Panc1 (cell line): ENCODE measurements around the gene CKAP5. TPM values are rescaled to one million over a fixed set of nuclear protein-coding genes. Genes with fewer than 3 reads are reported as not detected.
"Not testable (repeated sequence)": the region's sequence is repeated elsewhere in the genome, so short reads cannot be mapped to it uniquely, and the experiment has no call there.

ENCODE experiments used
- ATAC-seq: fragments of 200-7000 bp; cut with Tn5 transposase; 2 replicates; pipeline ENCODE4 v1.9.1; 2020; ENCODE audit warnings: mild to moderate bottlenecking, moderate library complexity
- BruUV-seq: library from RNA; stranded (reverse); fragments of 400-500 nt; replicated peaks from 2 replicates; lab custom pipeline; 2021; lab: Mats Ljungman, UMichigan
- CTCF ChIA-PET: fragments of 300-600 bp; sonication (Branson Sonifier 250); formaldehyde crosslinking; loops from one replicate; lab custom pipeline; 2022; ENCODE audit warnings: antibody characterized with exemption; lab: Charles Lee
- POLR2A ChIA-PET: fragments of 300-600 bp; sonication (Branson Sonifier 250); formaldehyde crosslinking; loops from one replicate; lab custom pipeline; 2022; ENCODE audit warnings: antibody characterized with exemption; lab: Charles Lee
- DNase-seq: peaks from one replicate; pipeline ENCODE4 v3.0.0-alpha.2; 2010; ENCODE audit warnings: low read depth, low spot score
- H3K27ac ChIP-seq: 2 replicates; pipeline ENCODE4 v1.5.1; 2011; ENCODE audit warnings: mild to moderate bottlenecking, low read length, inconsistent platforms
- H3K27me3 ChIP-seq: fragments of 200-500 bp; sonication (Bioruptor generic); 2 replicates; pipeline ENCODE4 v1.6.0; 2014; ENCODE audit warnings: low read length, inconsistent platforms; ENCODE audit not compliant: control insufficient read depth, insufficient read depth
- H3K36me3 ChIP-seq: fragments of 200-500 bp; sonication (Bioruptor generic); 2 replicates; pipeline ENCODE4 v1.5.1; 2014; ENCODE audit warnings: inconsistent platforms, mild to moderate bottlenecking, low read length, moderate library complexity; ENCODE audit not compliant: control insufficient read depth, insufficient read depth
- H3K4me1 ChIP-seq: 2 replicates; pipeline ENCODE4 v1.5.1; 2011; ENCODE audit warnings: inconsistent platforms, mild to moderate bottlenecking, low read length, moderate library complexity; ENCODE audit not compliant: control insufficient read depth, insufficient read depth
- H3K4me3 ChIP-seq, 2 experiments: 2 replicates each; pipeline ENCODE4 v1.5.1; 2011 to 2012; ENCODE audit warnings: low read depth in 2 of 2, low read length in 2 of 2, mild to moderate bottlenecking in 2 of 2, inconsistent platforms in 1 of 2, moderate library complexity in 1 of 2
- H3K9me3 ChIP-seq: fragments of 200-500 bp; sonication (Bioruptor generic); 2 replicates; pipeline ENCODE4 v1.5.1; 2014; ENCODE audit warnings: low read depth, mild to moderate bottlenecking, inconsistent platforms, low read length, moderate library complexity; ENCODE audit not compliant: control insufficient read depth, insufficient read depth
- CTCF ChIP-seq: fragments of 450-650 bp; IDR thresholded peaks from 2 replicates; pipeline ENCODE4 v1.5.1; 2017; ENCODE audit warnings: mild to moderate bottlenecking
- POLR2AphosphoS5 ChIP-seq: IDR thresholded peaks from 2 replicates; pipeline ENCODE4 v1.6.1; 2012; ENCODE audit warnings: mild to moderate bottlenecking, low read depth, low read length, moderate library complexity
- REST ChIP-seq, 2 experiments: IDR thresholded peaks; 2 replicates each; pipeline ENCODE4 v1.6.1; 2011 to 2012; ENCODE audit warnings: low read depth in 2 of 2, control low read depth in 1 of 2, low read length in 1 of 2, mild to moderate bottlenecking in 1 of 2, moderate library complexity in 1 of 2; ENCODE audit not compliant: insufficient read depth in 1 of 2
- SIN3A ChIP-seq: IDR thresholded peaks from 2 replicates; pipeline ENCODE4 v1.6.1; 2012; ENCODE audit warnings: low read depth, mild to moderate bottlenecking, low read length, moderate library complexity, borderline replicate concordance; ENCODE audit not compliant: insufficient read depth
- TCF7L2 ChIP-seq: IDR thresholded peaks from 2 replicates; pipeline ENCODE4 v1.6.1; 2011; ENCODE audit warnings: mild to moderate bottlenecking, low read depth, low read length, inconsistent platforms
- in situ Hi-C: cut with HindIII; loops from 2 replicates; pipeline ENCODE4 v1.10.0; 2016; ENCODE audit warnings: low sequenced_read_pairs, low pct_unique_long_range_greater_than_20kb
- intact Hi-C: fragments of 100-400 bp; cut with micrococcal nuclease; formaldehyde crosslinking; loops from one replicate; pipeline ENCODE4 v1.10.0; 2022; ENCODE audit not compliant: unreplicated experiment
- total RNA-seq: library from RNA; stranded (reverse); gene quantifications from one replicate; pipeline ENCODE4 v1.2.1, GENCODE V29; 2021; ENCODE audit not compliant: unreplicated experiment

The CKAP5 gene
- total RNA-seq, 1 experiment from 2014 or later = 191 TPM

DNA sequence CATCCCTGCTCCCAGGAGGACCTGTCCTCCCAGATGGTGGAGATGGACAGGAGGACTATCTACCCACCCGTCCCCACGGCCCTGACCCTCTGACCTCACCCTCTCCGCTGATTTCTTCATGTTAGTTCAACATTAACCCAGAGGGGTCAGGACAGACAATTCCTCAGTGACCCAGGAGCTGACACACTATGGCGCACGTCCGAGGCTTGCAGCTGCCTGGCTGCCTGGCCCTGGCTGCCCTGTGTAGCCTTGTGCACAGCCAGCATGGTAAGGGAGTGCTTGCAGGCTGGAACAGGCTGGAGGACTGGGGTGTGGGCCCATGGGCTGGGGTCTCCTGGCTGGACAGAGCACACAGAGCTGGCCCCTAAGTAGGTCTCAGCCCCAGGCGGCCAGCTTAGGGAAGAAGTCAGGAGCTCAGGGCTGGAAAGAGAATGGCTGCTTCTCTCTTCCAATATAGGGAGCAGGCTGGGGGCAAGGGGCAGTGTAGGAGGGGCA, 127.0 kb downstream of the CKAP5 start, which contains the start of gene F2:
TSS of gene F2 (plus strand) at position 166 of the 495 bp plus-strand sequence. CDS start at position 189, 23 bp downstream.
- in situ Hi-C loops (no loop called here), intact Hi-C loops (no loop called here)
- peak; percentile 24; the same call in 1 of the 2 replicates for ATAC-seq
- Histone ChIP-seq H3K36me3 (no peaks in the 10 kb centered on the region), H3K4me1 (peaks cover 14% of the 10 kb centered on the region), H3K27me3 (no peaks in the 10 kb centered on the region), H3K27ac (peak within 1 kb of the TSS; percentile 58), H3K4me3 (no peak within 1 kb of the TSS), H3K9me3 (no peaks in the 10 kb centered on the region)
- ChIA-PET CTCF (no interaction called here), POLR2A (interaction anchor here (0.6 kb wide), 1 partner anchor 137 kb away, joined by 12 read pairs; no protein-coding TSS in a partner anchor)
- BruUV-seq = no TSS peak
- no peak for DNase-seq
- TF ChIP-seq POLR2AphosphoS5 (no peak), CTCF (no peak), REST (IDR thresholded peaks at IDR 0.05; ENCODE audit: insufficient read depth in 1 of 2, low read depth in 2 of 2, low read length in 1 of 2) (no peak), TCF7L2 (no peak), SIN3A (no peak)

- TF ChIP-seq REST (IDR thresholded peaks at IDR 0.05; ENCODE audit: insufficient read depth in 1 of 2, low read depth in 2 of 2, low read length in 1 of 2) (no peak), POLR2AphosphoS5 (no peak), SIN3A (no peak), CTCF (no peak), TCF7L2 (no peak)
- Histone ChIP-seq H3K36me3 (no peaks in the 10 kb centered on the region), H3K27me3 (no peaks in the 10 kb centered on the region), H3K4me3 (no peak overlapping the region), H3K27ac (peak overlapping the region; percentile 58), H3K9me3 (no peaks in the 10 kb centered on the region), H3K4me1 (peaks cover 14% of the 10 kb centered on the region)
- ATAC-seq = peak; percentile 87
- intact Hi-C loops = no loop called here
- DNase-seq = no peak
- ChIA-PET POLR2A (interaction anchor here (0.6 kb wide), 1 partner anchor 137 kb away, joined by 12 read pairs; no protein-coding TSS in a partner anchor), CTCF (no interaction called here)
- no TSS peak for BruUV-seq
- in situ Hi-C loops = no loop called here
Observed at GRCh38 chr11:46718155-46719019, 127.7 kb downstream of the CKAP5 start.

DNA sequence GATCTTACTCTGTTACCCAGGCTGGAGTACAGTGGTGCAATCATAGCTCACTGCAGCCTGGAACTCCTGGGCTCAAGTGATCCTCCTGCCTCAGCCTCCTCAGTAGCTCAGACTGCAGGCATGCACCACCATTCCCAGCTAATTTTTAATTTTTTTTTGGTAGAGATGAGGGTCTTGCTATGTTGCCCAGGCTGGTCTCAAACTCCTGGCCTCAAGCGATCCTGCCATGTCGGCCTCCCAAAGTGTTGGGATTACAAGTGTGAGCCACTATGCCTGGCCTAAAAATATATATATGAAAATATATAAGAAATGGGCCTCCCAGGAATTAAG, 128.3 kb downstream of the CKAP5 start:
- H3K4me3 ChIP-seq, ATAC-seq, DNase-seq, BruUV-seq, CTCF ChIA-PET, H3K36me3 ChIP-seq, POLR2A ChIA-PET, H3K27me3 ChIP-seq, in situ Hi-C loops, H3K9me3 ChIP-seq, intact Hi-C loops: not testable (repeated sequence)
- H3K4me1 ChIP-seq = peaks cover 14% of the 10 kb centered on the region
- H3K27ac ChIP-seq = peak overlapping the region; percentile 58
